Measurements from ENCODE around the gene CELA1.

- TF ChIP-seq POLR2AphosphoS5 (IDR thresholded peaks at IDR 0.05; ENCODE audit: low read depth) (no peak), REST (IDR thresholded peaks at IDR 0.05; ENCODE audit: insufficient replicate concordance, low read depth) (no peak)
- TF ChIP-seq, protein P1, sequence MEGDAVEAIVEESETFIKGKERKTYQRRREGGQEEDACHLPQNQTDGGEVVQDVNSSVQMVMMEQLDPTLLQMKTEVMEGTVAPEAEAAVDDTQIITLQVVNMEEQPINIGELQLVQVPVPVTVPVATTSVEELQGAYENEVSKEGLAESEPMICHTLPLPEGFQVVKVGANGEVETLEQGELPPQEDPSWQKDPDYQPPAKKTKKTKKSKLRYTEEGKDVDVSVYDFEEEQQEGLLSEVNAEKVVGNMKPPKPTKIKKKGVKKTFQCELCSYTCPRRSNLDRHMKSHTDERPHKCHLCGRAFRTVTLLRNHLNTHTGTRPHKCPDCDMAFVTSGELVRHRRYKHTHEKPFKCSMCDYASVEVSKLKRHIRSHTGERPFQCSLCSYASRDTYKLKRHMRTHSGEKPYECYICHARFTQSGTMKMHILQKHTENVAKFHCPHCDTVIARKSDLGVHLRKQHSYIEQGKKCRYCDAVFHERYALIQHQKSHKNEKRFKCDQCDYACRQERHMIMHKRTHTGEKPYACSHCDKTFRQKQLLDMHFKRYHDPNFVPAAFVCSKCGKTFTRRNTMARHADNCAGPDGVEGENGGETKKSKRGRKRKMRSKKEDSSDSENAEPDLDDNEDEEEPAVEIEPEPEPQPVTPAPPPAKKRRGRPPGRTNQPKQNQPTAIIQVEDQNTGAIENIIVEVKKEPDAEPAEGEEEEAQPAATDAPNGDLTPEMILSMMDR (IDR thresholded peaks at IDR 0.05; ENCODE audit: insufficient read depth, low read length), result no peak
Measured at GRCh38 chr12:51365276-51365675, 18.8 kb upstream of the CELA1 start.

Measured in HL-60 (cell line).